Endothelial cell of umbilical vein (primary cell): ENCODE results near the gene AFAP1L2. TPM values are rescaled to one million over a fixed set of nuclear protein-coding genes. Genes with fewer than 3 reads are reported as not detected.

Source experiments
- BruUV-seq: library from RNA; stranded (reverse); fragments of 400-500 nt; replicated peaks from 2 replicates; lab custom pipeline; 2021; lab: Mats Ljungman, UMichigan
- CTCF ChIA-PET: fragments of 300-600, 350-600 bp; sonication (Branson Sonifier 250); formaldehyde crosslinking; loops from one replicate; lab custom pipeline; 2021; ENCODE audit warnings: antibody characterized with exemption, inconsistent platforms; lab: Charles Lee
- POLR2A ChIA-PET: fragments of 300-600, 350-600 bp; sonication (Branson Sonifier 250); formaldehyde crosslinking; loops from one replicate; lab custom pipeline; 2021; ENCODE audit warnings: antibody characterized with exemption, inconsistent platforms; lab: Charles Lee
- DNase-seq: peaks from one replicate; pipeline ENCODE4 v3.0.0-alpha.2; 2011; ENCODE audit warnings: low read depth, low spot score
- FAIRE-seq: peaks from 2 replicates; lab custom pipeline; 2011; peaks lifted over from hg19 to GRCh38; lab: Jason Lieb, UNC
- H2AFZ ChIP-seq: 2 replicates; pipeline ENCODE4 v1.6.0; 2012; ENCODE audit warnings: low read depth, low read length, control low read depth, inconsistent platforms
- H3K27ac ChIP-seq: 2 replicates; pipeline ENCODE4 v1.5.1; 2011; ENCODE audit warnings: low read depth, mild to moderate bottlenecking, control low read depth, low read length, moderate library complexity; ENCODE audit not compliant: insufficient read depth
- H3K27me3 ChIP-seq, 2 experiments: 2 replicates each; pipeline versions ENCODE4 v1.6.0 to v1.6.1; 2011; ENCODE audit warnings: low read length in 2 of 2, mixed read lengths in 1 of 2; ENCODE audit not compliant: control insufficient read depth in 2 of 2, insufficient read depth in 2 of 2
- H3K36me3 ChIP-seq, 2 experiments: 2 replicates in 1 of 2; 3 replicates in 1 of 2; pipeline ENCODE4 v1.5.1; 2011; ENCODE audit warnings: low read length in 2 of 2, mild to moderate bottlenecking in 1 of 2, moderate library complexity in 1 of 2; ENCODE audit not compliant: control insufficient read depth in 2 of 2, insufficient read depth in 2 of 2; ENCODE audit errors: extremely low read depth in 1 of 2
- H3K4me1 ChIP-seq: 3 replicates; pipeline ENCODE4 v1.5.1; 2011; ENCODE audit warnings: mild to moderate bottlenecking, low read length; ENCODE audit not compliant: control insufficient read depth, insufficient read depth; ENCODE audit errors: extremely low read depth
- H3K4me2 ChIP-seq: 2 replicates; pipeline ENCODE4 v1.6.1; 2011; ENCODE audit warnings: low read length, control low read depth, mixed read lengths; ENCODE audit not compliant: insufficient read depth
- H3K4me3 ChIP-seq, 3 experiments: fragments of 200-600 bp in 1 of 3; sonication (generic), shearing (Covaris generic) in 1 of 3; replicated peaks in 1 of 3; 2 replicates each; pipeline ENCODE4 v1.5.1; 2011 to 2016; ENCODE audit warnings: control low read depth in 3 of 3, low read length in 3 of 3, mild to moderate bottlenecking in 2 of 3, inconsistent platforms in 1 of 3, low read depth in 1 of 3, moderate library complexity in 1 of 3; ENCODE audit not compliant: insufficient read depth in 1 of 3
- H3K79me2 ChIP-seq: 2 replicates; pipeline ENCODE4 v1.6.0; 2012; ENCODE audit warnings: low read length, inconsistent platforms; ENCODE audit not compliant: control insufficient read depth, insufficient read depth
- H3K9ac ChIP-seq: replicated peaks from 2 replicates; pipeline ENCODE3; 2011; ENCODE audit warnings: low read length, control low read depth; ENCODE audit not compliant: insufficient read depth; ENCODE audit errors: extremely low read depth
- H3K9me1 ChIP-seq: replicated peaks from 3 replicates; pipeline ENCODE4 v1.6.0; 2011; ENCODE audit warnings: mild to moderate bottlenecking, low read length; ENCODE audit not compliant: control insufficient read depth, insufficient read depth; ENCODE audit errors: extremely low read depth
- H3K9me3 ChIP-seq: replicated peaks from 2 replicates; pipeline ENCODE4 v1.5.1; 2012; ENCODE audit warnings: low read length, inconsistent platforms; ENCODE audit not compliant: control insufficient read depth, insufficient read depth
- H4K20me1 ChIP-seq: replicated peaks from 2 replicates; pipeline ENCODE3; 2011; ENCODE audit warnings: mild to moderate bottlenecking, low read length; ENCODE audit not compliant: control insufficient read depth, insufficient read depth; ENCODE audit errors: extremely low read depth
- EZH2 ChIP-seq: IDR thresholded peaks from 2 replicates; pipeline ENCODE4 v1.6.1; 2012; ENCODE audit warnings: borderline replicate concordance, low read depth, mild to moderate bottlenecking, moderate library complexity, low read length, inconsistent platforms; ENCODE audit not compliant: severe bottlenecking
- FOS ChIP-seq: IDR thresholded peaks from 2 replicates; pipeline ENCODE4 v1.6.1; 2011; ENCODE audit warnings: mild to moderate bottlenecking, low read length, moderate library complexity, borderline replicate concordance; ENCODE audit not compliant: insufficient read depth
- GATA2 ChIP-seq: IDR thresholded peaks from 2 replicates; pipeline ENCODE4 v1.7.0; 2011; ENCODE audit warnings: low read depth, mild to moderate bottlenecking, moderate library complexity, mixed read lengths, low read length; ENCODE audit not compliant: insufficient read length, insufficient read depth
- JUN ChIP-seq: IDR thresholded peaks from 2 replicates; pipeline ENCODE4 v1.6.1; 2011; ENCODE audit warnings: borderline replicate concordance, low read depth; ENCODE audit not compliant: insufficient read length, insufficient read depth
- MYC ChIP-seq: IDR thresholded peaks from one replicate; pipeline ENCODE4 v1.6.1; 2011; ENCODE audit warnings: mild to moderate bottlenecking, low read depth, low read length
- POLR2A ChIP-seq: IDR thresholded peaks from 2 replicates; pipeline ENCODE4 v1.6.1; 2012; ENCODE audit warnings: low read depth, mild to moderate bottlenecking, control low read depth, low read length
- POLR2AphosphoS5 ChIP-seq: IDR thresholded peaks from 2 replicates; pipeline ENCODE4 v1.6.1; 2012; ENCODE audit warnings: low read depth, mild to moderate bottlenecking, control low read depth, low read length, moderate library complexity; ENCODE audit not compliant: insufficient read depth
- dilution Hi-C: fragments of 300-500 bp; cut with MboI; formaldehyde crosslinking; loops from one replicate; pipeline ENCODE4 v1.15.0; 2019; ENCODE audit warnings: low sequenced_read_pairs; ENCODE audit not compliant: extremely low pct_ligation_motif_present
- intact Hi-C: fragments of 100-400 bp; cut with micrococcal nuclease; formaldehyde crosslinking; loops from one replicate; pipeline ENCODE4 v1.10.0; 2022
- polyA plus RNA-seq, 4 experiments: library from polyadenylated mRNA; depleted of rRNA in 3 of 4; stranded (reverse) in 3 of 4; unstranded in 1 of 4; fragments of >200 nt; gene quantifications; 2 replicates each; pipeline versions ENCODE4 v1.2.1 to v1.2.3, GENCODE V29; 2011 to 2012; ENCODE audit warnings: missing spikeins in 1 of 4
- total RNA-seq: library from RNA; stranded (reverse); gene quantifications from 2 replicates; pipeline ENCODE4 v1.2.3, GENCODE V29; 2021
- TF ChIP-seq, protein P1 (sequence below): IDR thresholded peaks from 2 replicates; pipeline ENCODE4 v1.6.1; 2011; ENCODE audit not compliant: insufficient read depth, insufficient read length
- TF ChIP-seq, protein P2 (sequence below), 2 donors: IDR thresholded peaks; 1 replicate in 1 of 2; 2 replicates in 1 of 2; pipeline ENCODE4 v1.5.1; 2011; ENCODE audit warnings: low read length in 2 of 2, mild to moderate bottlenecking in 2 of 2, moderate library complexity in 2 of 2, control low read depth in 1 of 2, inconsistent platforms in 1 of 2, low read depth in 1 of 2; ENCODE audit not compliant: insufficient read depth in 1 of 2; ENCODE audit errors: extremely low read depth in 1 of 2

The AFAP1L2 gene
- total and polyA plus RNA-seq, 2 donors (not counting 3 experiments of a cell fraction or from before 2014, with no cell fraction given), result 0.90 to 4.1 TPM

DNA sequence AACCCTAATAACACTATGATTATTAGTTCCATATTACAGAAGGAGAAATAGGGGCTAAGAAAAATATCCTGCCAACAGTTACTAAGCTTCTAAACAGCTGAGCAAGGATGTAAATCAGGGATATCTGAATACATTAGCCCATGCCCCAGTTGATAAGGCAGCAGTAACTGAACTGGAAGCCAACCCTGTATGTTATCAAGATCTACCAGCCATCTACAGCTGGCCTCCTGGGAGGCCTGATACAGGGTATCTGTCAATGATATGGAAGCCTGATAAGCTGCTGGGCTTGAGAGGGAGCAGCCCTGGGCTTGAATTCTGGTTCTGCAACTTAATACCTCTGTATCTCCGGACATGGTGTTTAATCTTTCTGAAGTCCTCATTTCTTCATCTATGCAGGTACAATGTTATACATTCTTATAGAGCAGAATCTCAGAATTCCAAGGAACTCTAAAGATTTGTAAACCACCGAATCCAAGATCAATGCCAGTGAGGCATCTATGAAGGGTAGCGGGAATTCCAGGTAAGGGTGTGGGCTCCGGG lies 37.9 kb upstream of the AFAP1L2 start:
- no peak for FAIRE-seq
- H3K9ac ChIP-seq, result no peak overlapping the region
- intact Hi-C loops, result no loop called here
- H3K4me1 ChIP-seq, result peaks cover 13% of the 10 kb centered on the region
- no peaks in the 10 kb centered on the region for H4K20me1 ChIP-seq
- TF ChIP-seq FOS, result no peak
- no peak for TF ChIP-seq MYC
- TF ChIP-seq, protein P1, sequence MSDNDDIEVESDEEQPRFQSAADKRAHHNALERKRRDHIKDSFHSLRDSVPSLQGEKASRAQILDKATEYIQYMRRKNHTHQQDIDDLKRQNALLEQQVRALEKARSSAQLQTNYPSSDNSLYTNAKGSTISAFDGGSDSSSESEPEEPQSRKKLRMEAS, result no peak
- TF ChIP-seq GATA2, result no peak
- TF ChIP-seq JUN, result no peak
- TF ChIP-seq, protein P2, sequence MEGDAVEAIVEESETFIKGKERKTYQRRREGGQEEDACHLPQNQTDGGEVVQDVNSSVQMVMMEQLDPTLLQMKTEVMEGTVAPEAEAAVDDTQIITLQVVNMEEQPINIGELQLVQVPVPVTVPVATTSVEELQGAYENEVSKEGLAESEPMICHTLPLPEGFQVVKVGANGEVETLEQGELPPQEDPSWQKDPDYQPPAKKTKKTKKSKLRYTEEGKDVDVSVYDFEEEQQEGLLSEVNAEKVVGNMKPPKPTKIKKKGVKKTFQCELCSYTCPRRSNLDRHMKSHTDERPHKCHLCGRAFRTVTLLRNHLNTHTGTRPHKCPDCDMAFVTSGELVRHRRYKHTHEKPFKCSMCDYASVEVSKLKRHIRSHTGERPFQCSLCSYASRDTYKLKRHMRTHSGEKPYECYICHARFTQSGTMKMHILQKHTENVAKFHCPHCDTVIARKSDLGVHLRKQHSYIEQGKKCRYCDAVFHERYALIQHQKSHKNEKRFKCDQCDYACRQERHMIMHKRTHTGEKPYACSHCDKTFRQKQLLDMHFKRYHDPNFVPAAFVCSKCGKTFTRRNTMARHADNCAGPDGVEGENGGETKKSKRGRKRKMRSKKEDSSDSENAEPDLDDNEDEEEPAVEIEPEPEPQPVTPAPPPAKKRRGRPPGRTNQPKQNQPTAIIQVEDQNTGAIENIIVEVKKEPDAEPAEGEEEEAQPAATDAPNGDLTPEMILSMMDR (IDR thresholded peaks at IDR 0.05; ENCODE audit: extremely low read depth in 1 of 2, insufficient read depth in 1 of 2, low read depth in 1 of 2, low read length in 2 of 2), result no peak
- no peak for TF ChIP-seq POLR2A
- no peak for TF ChIP-seq EZH2
- no peak for TF ChIP-seq POLR2AphosphoS5
- H3K79me2 ChIP-seq, result no peaks in the 10 kb centered on the region
- BruUV-seq, result no TSS peak
- POLR2A ChIA-PET, result no interaction called here
- H3K4me2 ChIP-seq, result no peak overlapping the region
- dilution Hi-C loops, result no loop called here
- H3K36me3 ChIP-seq, result peaks cover 2 to 39% of the 10 kb centered on the region in 2 experiments
- CTCF ChIA-PET, result interaction anchor here (1.0 to 3.0 kb wide), 2 partner anchors 138 to 262 kb away, joined by 3 to 15 read pairs; no protein-coding TSS in a partner anchor
- H3K27me3 ChIP-seq, result no peaks in the 10 kb centered on the region
- no peaks in the 10 kb centered on the region for H3K9me1 ChIP-seq
- H3K9me3 ChIP-seq, result no peaks in the 10 kb centered on the region
- no peak overlapping the region for H3K27ac ChIP-seq
- DNase-seq, result no peak
- no peak overlapping the region for H3K4me3 ChIP-seq
- no peak overlapping the region for H2AFZ ChIP-seq
